ENCODE measurements around the gene FYB1. TPM values are rescaled to one million over a fixed set of nuclear protein-coding genes. Genes with fewer than 3 reads are reported as not detected.

The FYB1 gene
- total RNA-seq, 1 donor from 2014 or later = 0.11 TPM

DNA sequence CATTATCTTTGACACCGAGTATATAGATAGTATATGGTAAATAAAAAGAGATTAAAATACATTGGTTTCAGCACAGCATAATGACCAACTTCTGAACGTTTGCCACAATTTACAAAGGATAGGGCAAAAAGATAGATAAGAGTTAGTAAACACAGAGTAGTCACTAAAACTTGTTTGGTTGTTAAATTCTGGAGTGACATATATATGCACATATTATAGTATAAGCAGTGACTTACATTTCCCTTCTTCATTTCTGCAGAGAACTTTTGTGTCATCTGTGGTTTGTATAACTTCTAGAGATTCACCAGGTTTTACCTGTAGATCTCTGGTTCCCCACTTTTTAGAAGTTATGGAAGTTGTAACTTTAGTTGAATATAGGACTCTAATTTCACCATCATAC lies 100.7 kb downstream of the FYB1 start:
- TF ChIP-seq EZH2 (IDR thresholded peaks at IDR 0.05; ENCODE audit: insufficient read depth, low read length) (no peak), CTCF (IDR thresholded peaks at IDR 0.05; ENCODE audit: insufficient read depth, low read depth, low read length) (no peak)
- Histone ChIP-seq H3K4me1 (ENCODE audit: insufficient read depth, low read length) (no peaks in the 10 kb centered on the region), H3K4me3 (ENCODE audit: insufficient read depth, low read depth, low read length) (no peak overlapping the region), H3K4me2 (ENCODE audit: low read length) (no peak overlapping the region), H2AFZ (ENCODE audit: low read depth, low read length) (no peak overlapping the region), H3K79me2 (ENCODE audit: insufficient read depth, low read length) (no peaks in the 10 kb centered on the region), H3K27ac (ENCODE audit: low read depth, low read length) (no peak overlapping the region), H4K20me1 (ENCODE audit: insufficient read depth, low read length) (no peaks in the 10 kb centered on the region), H3K9me3 (ENCODE audit: insufficient read depth, low read depth, low read length) (no peaks in the 10 kb centered on the region), H3K36me3 (ENCODE audit: insufficient read depth, low read length) (no peaks in the 10 kb centered on the region), H3K9ac (ENCODE audit: low read length) (no peak overlapping the region), H3K27me3 (ENCODE audit: insufficient read depth, low read length) (no peaks in the 10 kb centered on the region)
- no peak for FAIRE-seq
- H3K4me1 Mint-ChIP-seq (ENCODE audit: low read depth, unreplicated experiment) = peaks cover 3% of the 10 kb centered on the region
- DNase-seq (ENCODE audit: low read depth) = no peak
- H3K27ac Mint-ChIP-seq (ENCODE audit: unreplicated experiment) = no peak overlapping the region
- no peaks in the 10 kb centered on the region for H3K9me3 Mint-ChIP-seq (ENCODE audit: unreplicated experiment)
- H3K4me3 Mint-ChIP-seq (ENCODE audit: unreplicated experiment) = no peak overlapping the region
- no peaks in the 10 kb centered on the region for H3K27me3 Mint-ChIP-seq (ENCODE audit: low read depth, unreplicated experiment)
- H3K36me3 Mint-ChIP-seq (ENCODE audit: low read depth, unreplicated experiment) = no peaks in the 10 kb centered on the region

- peak overlapping the region; percentile 12 for H2AFZ ChIP-seq (ENCODE audit: low read depth, low read length)
- FAIRE-seq (peak; percentile 47), DNase-seq (ENCODE audit: low read depth) (peak; percentile 18)
- H3K27ac ChIP-seq (ENCODE audit: low read depth, low read length) = no peak overlapping the region
- no peaks in the 10 kb centered on the region for H3K79me2 ChIP-seq (ENCODE audit: insufficient read depth, low read length)
- no peak for TF ChIP-seq CTCF (IDR thresholded peaks at IDR 0.05; ENCODE audit: insufficient read depth, low read depth, low read length)
- no peaks in the 10 kb centered on the region for H3K36me3 ChIP-seq (ENCODE audit: insufficient read depth, low read length)
- no peaks in the 10 kb centered on the region for H3K36me3 Mint-ChIP-seq (ENCODE audit: low read depth, unreplicated experiment)
- H3K9me3 Mint-ChIP-seq (ENCODE audit: unreplicated experiment) = no peaks in the 10 kb centered on the region
- no peak overlapping the region for H3K4me3 ChIP-seq (ENCODE audit: insufficient read depth, low read depth, low read length)
- no peak overlapping the region for H3K4me2 ChIP-seq (ENCODE audit: low read length)
- H3K9ac ChIP-seq (ENCODE audit: low read length) = no peak overlapping the region
- H3K4me3 Mint-ChIP-seq (ENCODE audit: unreplicated experiment) = no peak overlapping the region
- no peaks in the 10 kb centered on the region for H3K27me3 Mint-ChIP-seq (ENCODE audit: low read depth, unreplicated experiment)
- H3K27ac Mint-ChIP-seq (ENCODE audit: unreplicated experiment) = no peak overlapping the region
- H3K4me1 ChIP-seq (ENCODE audit: insufficient read depth, low read length) = no peaks in the 10 kb centered on the region
- no peaks in the 10 kb centered on the region for H4K20me1 ChIP-seq (ENCODE audit: insufficient read depth, low read length)
- H3K4me1 Mint-ChIP-seq (ENCODE audit: low read depth, unreplicated experiment) = peaks cover 3% of the 10 kb centered on the region
- H3K27me3 ChIP-seq (ENCODE audit: insufficient read depth, low read length) = no peaks in the 10 kb centered on the region
- H3K9me3 ChIP-seq (ENCODE audit: insufficient read depth, low read depth, low read length) = no peaks in the 10 kb centered on the region
Measured at GRCh38 chr5:39117401-39117800, 102.0 kb downstream of the FYB1 start.

DNA sequence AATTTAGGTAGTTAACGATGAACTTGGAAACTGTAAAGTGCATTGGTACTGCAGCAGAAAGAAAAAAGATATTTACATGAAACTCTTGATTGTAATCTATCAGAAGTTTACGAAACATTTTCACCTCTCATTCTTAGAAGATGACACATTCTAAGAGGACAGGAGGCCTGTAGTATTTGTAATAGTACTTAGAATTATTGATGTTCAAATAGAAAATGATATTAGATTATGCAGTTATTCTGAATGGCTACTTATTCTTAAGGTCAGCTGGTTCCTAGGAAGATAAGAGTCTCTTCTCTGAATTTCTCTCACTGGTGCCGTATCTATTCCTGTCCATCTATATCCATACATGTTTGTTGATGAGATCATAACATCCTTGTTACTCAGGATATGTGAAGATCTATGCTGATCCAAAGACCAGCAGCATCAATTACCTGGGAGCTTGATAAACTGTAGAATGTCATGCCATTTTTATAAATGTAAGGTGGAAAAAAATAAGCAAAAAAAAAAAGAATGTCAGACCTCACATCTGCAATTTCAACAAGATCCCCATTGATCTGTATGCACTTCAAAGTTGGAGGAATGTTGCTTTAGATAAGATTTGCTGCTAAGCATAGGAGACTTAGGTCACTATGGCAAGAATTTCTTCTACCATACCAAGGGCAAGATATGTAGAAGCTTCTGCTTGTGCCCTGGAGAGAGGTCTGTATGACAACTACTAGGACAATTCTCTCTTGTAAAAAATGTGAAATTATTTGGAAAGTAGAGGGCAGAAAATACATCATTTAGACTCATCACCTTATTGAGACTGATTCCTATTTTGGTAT lies 102.8 kb downstream of the FYB1 start:
- Histone ChIP-seq H4K20me1 (ENCODE audit: insufficient read depth, low read length) (no peaks in the 10 kb centered on the region), H3K4me2 (ENCODE audit: low read length) (no peak overlapping the region), H3K4me3 (ENCODE audit: insufficient read depth, low read depth, low read length) (no peak overlapping the region), H3K9me3 (ENCODE audit: insufficient read depth, low read depth, low read length) (no peaks in the 10 kb centered on the region), H3K79me2 (ENCODE audit: insufficient read depth, low read length) (no peaks in the 10 kb centered on the region), H2AFZ (ENCODE audit: low read depth, low read length) (no peak overlapping the region), H3K36me3 (ENCODE audit: insufficient read depth, low read length) (no peaks in the 10 kb centered on the region), H3K9ac (ENCODE audit: low read length) (no peak overlapping the region), H3K27ac (ENCODE audit: low read depth, low read length) (no peak overlapping the region), H3K27me3 (ENCODE audit: insufficient read depth, low read length) (no peaks in the 10 kb centered on the region), H3K4me1 (ENCODE audit: insufficient read depth, low read length) (no peaks in the 10 kb centered on the region)
- H3K4me1 Mint-ChIP-seq (ENCODE audit: low read depth, unreplicated experiment) = peaks cover 3% of the 10 kb centered on the region
- H3K27ac Mint-ChIP-seq (ENCODE audit: unreplicated experiment) = no peak overlapping the region
- H3K9me3 Mint-ChIP-seq (ENCODE audit: unreplicated experiment) = no peaks in the 10 kb centered on the region
- TF ChIP-seq EZH2 (IDR thresholded peaks at IDR 0.05; ENCODE audit: insufficient read depth, low read length) (no peak), CTCF (IDR thresholded peaks at IDR 0.05; ENCODE audit: insufficient read depth, low read depth, low read length) (no peak)
- no peaks in the 10 kb centered on the region for H3K27me3 Mint-ChIP-seq (ENCODE audit: low read depth, unreplicated experiment)
- no peak overlapping the region for H3K4me3 Mint-ChIP-seq (ENCODE audit: unreplicated experiment)
- no peaks in the 10 kb centered on the region for H3K36me3 Mint-ChIP-seq (ENCODE audit: low read depth, unreplicated experiment)
- DNase-seq (ENCODE audit: low read depth) (no peak), FAIRE-seq (no peak)
